Thoracic aorta (tissue), 2 donors: Measurements from ENCODE around the gene PHF3. TPM values are rescaled to one million over a fixed set of nuclear protein-coding genes. Genes with fewer than 3 reads are reported as not detected.

Source experiments
- ATAC-seq: fragments of 150-250 bp; one replicate; pipeline ENCODE4 v1.8.0; 2017; ENCODE audit warnings: low read depth; ENCODE audit not compliant: insufficient number of reproducible peaks, low FRiP score
- DNase-seq: peaks from one replicate; pipeline ENCODE4 v3.0.0-alpha.2; 2020; ENCODE audit warnings: low spot score
- H3K27ac ChIP-seq, 2 donors: fragments of 200-600 bp; sonication (generic); 1 replicate in 1 of 2; 2 replicates in 1 of 2; pipeline ENCODE4 v1.5.1; 2016; ENCODE audit warnings: mild to moderate bottlenecking in 2 of 2, moderate library complexity in 2 of 2
- H3K27me3 ChIP-seq: fragments of 200-600 bp; sonication (generic); replicated peaks from 2 replicates; pipeline ENCODE4 v1.6.0; 2016; ENCODE audit warnings: mild to moderate bottlenecking; ENCODE audit not compliant: insufficient read depth
- H3K36me3 ChIP-seq: fragments of 200-600 bp; sonication (generic); one replicate; pipeline ENCODE4 v1.5.1; 2016
- H3K4me1 ChIP-seq, 2 donors: fragments of 200-600 bp; sonication (generic); 1 replicate in 1 of 2; 2 replicates in 1 of 2; pipeline versions ENCODE4 v1.5.1 to v1.6.0; 2016; ENCODE audit warnings: low read depth in 2 of 2, mild to moderate bottlenecking in 1 of 2; ENCODE audit not compliant: control insufficient read depth in 1 of 2
- H3K4me3 ChIP-seq: fragments of 200-600 bp; sonication (generic); 2 replicates; pipeline ENCODE4 v1.5.1; 2016; ENCODE audit warnings: mild to moderate bottlenecking
- H3K9me3 ChIP-seq: fragments of 200-600 bp; sonication (generic); 2 replicates; pipeline ENCODE4 v1.5.1; 2016
- CTCF ChIP-seq: fragments of 200-600 bp; sonication (generic); IDR thresholded peaks from one replicate; pipeline ENCODE4 v1.5.1; 2019; ENCODE audit warnings: antibody characterized with exemption
- total RNA-seq, 2 donors: library from RNA; depleted of rRNA; stranded (reverse); fragments of >200 nt; gene quantifications; one replicate each; pipeline versions ENCODE4 v1.1.0 to v1.2.3, GENCODE V29; 2016

The PHF3 gene
- total RNA-seq, 2 donors from 2014 or later: 55.4 to 59.5 TPM

- Histone ChIP-seq H3K27ac (no peak overlapping the region), H3K4me3 (no peak overlapping the region), H3K9me3 (no peaks in the 10 kb centered on the region), H3K36me3 (peaks cover 19% of the 10 kb centered on the region), H3K4me1 (no peaks in the 10 kb centered on the region), H3K27me3 (no peaks in the 10 kb centered on the region)
- ATAC-seq (no peak), DNase-seq (no peak)
- no peak for TF ChIP-seq CTCF
Measured at GRCh38 chr6:63716169-63716568, 80.6 kb downstream of the PHF3 start.

GRCh38 chr6:63721181-63721580 is 85.6 kb downstream of the PHF3 start:
- DNase-seq (no peak), ATAC-seq (no peak)
- no peaks in the 10 kb centered on the region for H3K27me3 ChIP-seq
- H3K4me1 ChIP-seq: no peaks in the 10 kb centered on the region
- no peak overlapping the region for H3K27ac ChIP-seq
- H3K4me3 ChIP-seq: no peak overlapping the region
- H3K36me3 ChIP-seq: no peaks in the 10 kb centered on the region
- TF ChIP-seq CTCF: no peak
- H3K9me3 ChIP-seq: no peaks in the 10 kb centered on the region

GRCh38 chr6:63724721-63725120 is 89.1 kb downstream of the PHF3 start:
- H3K9me3 ChIP-seq: no peaks in the 10 kb centered on the region
- TF ChIP-seq CTCF: no peak
- no peak for ATAC-seq

GRCh38 chr6:63730311-63730710 is 94.7 kb downstream of the PHF3 start:
- Histone ChIP-seq H3K36me3 (no peaks in the 10 kb centered on the region), H3K9me3 (no peaks in the 10 kb centered on the region), H3K4me3 (no peak overlapping the region), H3K27ac (no peak overlapping the region), H3K27me3 (no peaks in the 10 kb centered on the region), H3K4me1 (no peaks in the 10 kb centered on the region)
- TF ChIP-seq CTCF: no peak
- no peak for ATAC-seq
- DNase-seq: no peak

More at GRCh38 chr6:63724721-63725120, 89.1 kb downstream of the PHF3 start:
- no peak overlapping the region for H3K27ac ChIP-seq
- H3K4me1 ChIP-seq: no peaks in the 10 kb centered on the region
- no peak overlapping the region for H3K4me3 ChIP-seq
- no peaks in the 10 kb centered on the region for H3K27me3 ChIP-seq
- no peak for DNase-seq
- H3K36me3 ChIP-seq: no peaks in the 10 kb centered on the region

GRCh38 chr6:63731930-63732329 is 96.3 kb downstream of the PHF3 start:
- H3K36me3 ChIP-seq: no peaks in the 10 kb centered on the region
- H3K27me3 ChIP-seq: no peaks in the 10 kb centered on the region
- no peak overlapping the region for H3K27ac ChIP-seq
- no peak for TF ChIP-seq CTCF
- no peaks in the 10 kb centered on the region for H3K9me3 ChIP-seq
- no peak for DNase-seq
- H3K4me1 ChIP-seq: no peaks in the 10 kb centered on the region
- no peak for ATAC-seq
- H3K4me3 ChIP-seq: no peak overlapping the region
